ENCODE data around the gene PRR12.

PRR12 gene

GRCh38 chr19:49570997-49571676, 19.8 kb upstream of the PRR12 start:
- POLR2A ChIA-PET = interaction anchor here (0.6 to 3.6 kb wide), 8 partner anchors 8 to 119 kb away, joined by 3 to 45 read pairs (median 5); partner anchors contain the start of genes NOSIP, PIH1D1 and RRAS
- CTCF ChIA-PET = interaction anchor here (0.5 to 6.2 kb wide), 40 partner anchors 8 to 817 kb away, joined by 3 to 168 read pairs (median 6); partner anchors contain the start of genes NOSIP, PRRG2, RPS11 and SCAF1

More at GRCh38 chr19:49570997-49571676, 19.8 kb upstream of the PRR12 start:
- Histone ChIP-seq H3K4me3 (ENCODE audit: low read depth, low read length) (no peak overlapping the region), H3K27ac (ENCODE audit: extremely low read depth, low read depth, low read length) (peak overlapping the region; percentile 4; the same call in 1 of the 2 replicates), H3K4me1 (ENCODE audit: control insufficient read depth, insufficient read depth, low read length) (peaks cover 19% of the 10 kb centered on the region), H3K9me3 (ENCODE audit: control insufficient read depth, insufficient read depth, low read depth, low read length) (no peaks in the 10 kb centered on the region), H3K36me3 (ENCODE audit: control insufficient read depth in 2 of 2, insufficient read depth in 1 of 2, low read length in 2 of 2) (peaks cover under 1 to 26% of the 10 kb centered on the region in 2 experiments; a peak in 2 of 3 replicates)
- TF ChIP-seq CTCF (tag by site-specific recombination; IDR thresholded peaks at IDR 0.05) (peak; percentile 55), ZBTB17 (tag by site-specific recombination; IDR thresholded peaks at IDR 0.05) (peak; percentile 87), FEZF1 (tag by site-specific recombination; IDR thresholded peaks at IDR 0.05) (peak; percentile 76), ZFHX2 (tag by site-specific recombination; conservative IDR thresholded peaks at IDR 0.05) (peak; percentile 63), TRIM28 (IDR thresholded peaks at IDR 0.05; ENCODE audit: borderline replicate concordance, low read length) (peak; percentile 93; the same call in 1 of the 2 replicates), ZNF610 (tag by site-specific recombination; IDR thresholded peaks at IDR 0.05; ENCODE audit: borderline replicate concordance) (peak; percentile 76; the same call in 1 of the 2 replicates), ZBTB44 (tag by site-specific recombination; IDR thresholded peaks at IDR 0.05) (0 out of 2 replicates have a peak, but pooled peaks have one; percentile 25), ZNF391 (tag by site-specific recombination; IDR thresholded peaks at IDR 0.05; ENCODE audit: borderline replicate concordance, low read depth) (no peak), BCL11A (tag by site-specific recombination; IDR thresholded peaks at IDR 0.05; ENCODE audit: low read depth) (no peak), EGR2 (tag by site-specific recombination; IDR thresholded peaks at IDR 0.05; ENCODE audit: low read depth) (peak; percentile 65), PRDM10 (tag by site-specific recombination; IDR thresholded peaks at IDR 0.05) (peak; percentile 75), ZNF341 (tag by site-specific recombination; IDR thresholded peaks at IDR 0.05; ENCODE audit: low read depth) (no peak), ZNF335 (tag by site-specific recombination; conservative IDR thresholded peaks at IDR 0.05) (0 out of 2 replicates have a peak, but pooled peaks have one; percentile 44), ZNF362 (tag by site-specific recombination; IDR thresholded peaks at IDR 0.05) (0 out of 2 replicates have a peak, but pooled peaks have one; percentile 47), ZNF654 (tag by site-specific recombination; IDR thresholded peaks at IDR 0.05; ENCODE audit: low read depth) (peak; percentile 46)

All from HEK293 (cell line).